ENCODE data around the gene ITGAL. TPM values are rescaled to one million over a fixed set of nuclear protein-coding genes. Genes with fewer than 3 reads are reported as not detected.

ITGAL gene
- total RNA-seq, 1 experiment from 2014 or later = not detected

- Histone ChIP-seq H3K79me1 (ENCODE audit: insufficient read depth, low read depth, low read length, poor library complexity, severe bottlenecking) (no peaks in the 10 kb centered on the region), H3K27ac (ENCODE audit: insufficient read length, low read depth, low read length) (no peak overlapping the region), H3K4me1 (ENCODE audit: insufficient read depth, low read length) (peaks cover 3% of the 10 kb centered on the region; the same call in 1 of the 2 replicates), H3K9ac (ENCODE audit: extremely low read depth, insufficient read length, low read length) (no peak overlapping the region), H3K18ac (ENCODE audit: insufficient read length, low read depth, low read length) (no peak overlapping the region), H4K8ac (replicated peaks; ENCODE audit: insufficient read length, low read depth, low read length) (no peak overlapping the region), H2BK12ac (ENCODE audit: insufficient read length, low read depth, low read length) (no peak overlapping the region), H3K23me2 (ENCODE audit: insufficient read length, low read depth, low read length, poor library complexity, severe bottlenecking) (no peaks in the 10 kb centered on the region), H2BK120ac (ENCODE audit: low read depth, low read length, poor library complexity, severe bottlenecking) (no peak overlapping the region), H3K9me3 (ENCODE audit: control insufficient read depth, low read depth, low read length) (no peaks in the 10 kb centered on the region), H2BK15ac (ENCODE audit: low read depth, low read length) (no peak overlapping the region), H3K79me2 (ENCODE audit: insufficient read depth, low read length) (no peaks in the 10 kb centered on the region), H3K56ac (ENCODE audit: insufficient read length, low read depth, low read length) (no peak overlapping the region), H3K14ac (ENCODE audit: insufficient read depth, low read length) (no peak overlapping the region), H2AK5ac (ENCODE audit: insufficient read length, low read length) (no peak overlapping the region), H3K23ac (ENCODE audit: insufficient read length, low read depth, low read length) (no peak overlapping the region), H3K4me2 (ENCODE audit: insufficient read depth, insufficient read length, low read length) (peak overlapping the region; percentile 19), H4K5ac (ENCODE audit: insufficient read length, low read depth, low read length) (no peak overlapping the region), H4K91ac (ENCODE audit: insufficient read length, low read depth, low read length) (no peak overlapping the region), H2BK20ac (ENCODE audit: low read depth, low read length, poor library complexity, severe bottlenecking) (no peak overlapping the region), H3K4ac (ENCODE audit: low read depth, low read length) (no peak overlapping the region), H4K20me1 (ENCODE audit: control insufficient read depth, insufficient read depth, insufficient read length) (no peaks in the 10 kb centered on the region), H3T11ph (ENCODE audit: low read length) (no peak overlapping the region), H3K27me3 (ENCODE audit: insufficient read depth, low read length) (no peaks in the 10 kb centered on the region), H2AFZ (ENCODE audit: low read length) (no peak overlapping the region), H2BK5ac (ENCODE audit: insufficient read length, low read length) (no peak overlapping the region)
- Mint-ChIP-seq H3K9me3 (0 out of 5 replicates have a peak, but pooled peaks cover 0 to 4% of the 10 kb centered on the region in 2 experiments), H3K4me3 (no peak overlapping the region), H3K27me3 (ENCODE audit: low read depth) (no peaks in the 10 kb centered on the region), H3K4me1 (peaks cover 8 to 18% of the 10 kb centered on the region in 2 experiments), H3K36me3 (ENCODE audit: insufficient read depth in 1 of 3, low read depth in 3 of 3) (peaks cover 0 to 10% (median 9%) of the 10 kb centered on the region in 3 experiments; a peak in 6 of 7 replicates), H3K27ac (no peak overlapping the region)
- WGBS (ENCODE audit: extremely low coverage, insufficient read length, low lambda C conversion rate) = no CpG with 5 or more reads among the region's 10 CpGs
- DNase-seq = no peak
- no peak for TF ChIP-seq CTCF (conservative IDR thresholded peaks at IDR 0.05)
Observed at GRCh38 chr16:30541502-30542329, 69.2 kb downstream of the ITGAL start.

Data from H9 (cell line).